K562 (cell line): ENCODE measurements around the gene PTGES3. TPM values are rescaled to one million over a fixed set of nuclear protein-coding genes. Genes with fewer than 3 reads are reported as not detected.

Source experiments
- ATAC-seq: fragments of 200-7000 bp; cut with Tn5 transposase; 3 replicates; pipeline ENCODE4 v1.9.1; 2020; ENCODE audit warnings: moderate library complexity
- BruUV-seq: library from RNA; stranded (reverse); fragments of 400-500 nt; replicated peaks from 2 replicates; lab custom pipeline; 2021; lab: Mats Ljungman, UMichigan
- CTCF ChIA-PET: fragments of 300-600 bp; formaldehyde crosslinking; extraction: SDS; loops from one replicate; lab custom pipeline; 2021; ENCODE audit warnings: low intra/inter-chr PET ratio; lab: Yijun Ruan, JAX
- POLR2A ChIA-PET: fragments of 300-600, 350-650 bp; sonication (Branson Sonifier 250); formaldehyde crosslinking; extraction: SDS; loops from one replicate; lab custom pipeline; 2021; ENCODE audit warnings: antibody characterized with exemption, inconsistent platforms; lab: Yijun Ruan, JAX
- DNase-seq, 4 experiments: peaks; one replicate each; pipeline versions ENCODE4 v3.0.0 to v3.0.0-alpha.2; 2011 to 2018; ENCODE audit warnings: low spot score in 3 of 4, mixed read lengths in 3 of 4; ENCODE audit errors: extremely low read depth in 1 of 4
- FAIRE-seq: peaks from 2 replicates; lab custom pipeline; 2011; peaks lifted over from hg19 to GRCh38; lab: Jason Lieb, UNC
- H2AFZ ChIP-seq: 2 replicates; pipeline ENCODE4 v1.6.0; 2011; ENCODE audit warnings: low read depth, low read length, control low read depth, inconsistent platforms
- H3K27ac ChIP-seq: fragments of 200-600 bp; 3 replicates; pipeline ENCODE4 v1.8.0; 2011; ENCODE audit warnings: low read depth, mild to moderate bottlenecking, control low read depth, inconsistent platforms, low read length, moderate library complexity, mixed read lengths; ENCODE audit errors: extremely low read depth
- H3K27me3 ChIP-seq, 2 experiments: fragments of 300-600 bp in 1 of 2; 2 replicates in 1 of 2; 3 replicates in 1 of 2; pipeline versions ENCODE4 v1.6.0 to v1.8.0; 2011; ENCODE audit warnings: inconsistent platforms in 2 of 2, low read length in 2 of 2, mild to moderate bottlenecking in 1 of 2, mixed read lengths in 1 of 2, moderate library complexity in 1 of 2; ENCODE audit not compliant: control insufficient read depth in 2 of 2, insufficient read depth in 2 of 2
- H3K36me3 ChIP-seq: fragments of 300-600 bp; 3 replicates; pipeline ENCODE4 v1.8.0; 2011; ENCODE audit warnings: mild to moderate bottlenecking, low read length, inconsistent platforms; ENCODE audit not compliant: control insufficient read depth, insufficient read depth
- H3K4me1 ChIP-seq, 2 experiments: fragments of 200-600 bp in 1 of 2; replicated peaks in 1 of 2; 2 replicates in 1 of 2; 3 replicates in 1 of 2; pipeline versions ENCODE4 v1.5.1 to v1.8.0; 2011; ENCODE audit warnings: inconsistent platforms in 2 of 2, low read length in 2 of 2, mild to moderate bottlenecking in 1 of 2, mixed read lengths in 1 of 2, moderate library complexity in 1 of 2; ENCODE audit not compliant: control insufficient read depth in 2 of 2, insufficient read depth in 2 of 2
- H3K4me2 ChIP-seq: 2 replicates; pipeline ENCODE4 v1.6.1; 2011; ENCODE audit warnings: low read length, control low read depth, inconsistent platforms, mixed read lengths; ENCODE audit not compliant: insufficient read depth
- H3K4me3 ChIP-seq: fragments of 200-600 bp; sonication (generic), shearing (Covaris generic); 2 replicates; pipeline ENCODE4 v1.5.1; 2016; ENCODE audit warnings: control low read depth, inconsistent platforms
- H3K79me2 ChIP-seq: fragments of 200-600 bp; 3 replicates; pipeline ENCODE4 v1.8.0; 2011; ENCODE audit warnings: low read length, inconsistent platforms; ENCODE audit not compliant: control insufficient read depth, insufficient read depth
- H3K9ac ChIP-seq, 2 experiments: 2 replicates each; pipeline versions ENCODE4 v1.6.0 to v1.6.1; 2011; ENCODE audit warnings: low read depth in 2 of 2, low read length in 2 of 2, control low read depth in 1 of 2, inconsistent platforms in 1 of 2, mild to moderate bottlenecking in 1 of 2, mixed read lengths in 1 of 2; ENCODE audit not compliant: insufficient read depth in 1 of 2
- H3K9me1 ChIP-seq: one replicate; pipeline ENCODE4 v1.6.0; 2011; ENCODE audit warnings: inconsistent platforms, mild to moderate bottlenecking, low read length, moderate library complexity; ENCODE audit not compliant: control insufficient read depth, insufficient read depth
- H3K9me3 ChIP-seq: replicated peaks from 2 replicates; pipeline ENCODE4 v1.5.1; 2011; ENCODE audit warnings: low read depth, low read length, inconsistent platforms; ENCODE audit not compliant: control insufficient read depth, insufficient read depth
- H4K20me1 ChIP-seq: replicated peaks from 2 replicates; pipeline ENCODE4 v1.6.1; 2011; ENCODE audit warnings: low read length, inconsistent platforms, mixed read lengths; ENCODE audit not compliant: control insufficient read depth, insufficient read depth
- ARID1B ChIP-seq: fragments of 450-650 bp; IDR thresholded peaks from 2 replicates; pipeline ENCODE4 v1.6.1; 2016; ENCODE audit warnings: antibody characterized with exemption, mild to moderate bottlenecking, inconsistent platforms
- BDP1 ChIP-seq: IDR thresholded peaks from 3 replicates; pipeline ENCODE4 v1.6.1; 2011; ENCODE audit not compliant: insufficient read length, insufficient read depth
- EP400 ChIP-seq: fragments of 450-650 bp; IDR thresholded peaks from 2 replicates; pipeline ENCODE4 v1.6.1; 2017; ENCODE audit warnings: antibody characterized with exemption, mild to moderate bottlenecking, moderate library complexity
- IRF2 ChIP-seq: sonication (generic); formaldehyde crosslinking; IDR thresholded peaks from 2 replicates; pipeline ENCODE4 v1.8.1; 2022; ENCODE audit warnings: mild to moderate bottlenecking, missing genetic modification reagents
- LEF1 ChIP-seq: fragments of 450-650 bp; IDR thresholded peaks from 2 replicates; pipeline ENCODE4 v1.6.1; 2016; ENCODE audit warnings: mild to moderate bottlenecking
- NFRKB ChIP-seq: fragments of 450-650 bp; IDR thresholded peaks from 2 replicates; pipeline ENCODE4 v1.6.1; 2016; ENCODE audit warnings: low read depth
- OTX1 ChIP-seq: fragments of 450-650 bp; formaldehyde crosslinking; IDR thresholded peaks from 2 replicates; pipeline ENCODE4 v1.4.0; 2022; ENCODE audit warnings: mild to moderate bottlenecking
- TAF9B ChIP-seq: fragments of 450-650 bp; IDR thresholded peaks from 2 replicates; pipeline ENCODE4 v1.6.1; 2018; ENCODE audit warnings: mild to moderate bottlenecking; ENCODE audit not compliant: partially characterized antibody
- WGBS: fragments of 100-300 bp; shearing (Covaris generic); methylation state at CpG from one replicate; pipeline ENCODE4 v1.1.6; 2016; ENCODE audit warnings: low coverage, mixed read lengths; ENCODE audit not compliant: insufficient coverage; ENCODE audit errors: missing lambda C conversion rate; 5-methylcytosine and 5-hydroxymethylcytosine counted together
- in situ Hi-C: fragments of 300-500 bp; cut with MboI; formaldehyde crosslinking; loops from 4 replicates; pipeline ENCODE4 v1.15.0; 2018; ENCODE audit warnings: inconsistent platforms, mixed read lengths
- intact Hi-C: fragments of 100-400 bp; cut with micrococcal nuclease; formaldehyde crosslinking; loops from 2 replicates; pipeline ENCODE4 v1.14.2; 2022
- polyA plus RNA-seq, 8 experiments: library from polyadenylated mRNA; depleted of rRNA in 4 of 8; stranded (reverse) in 5 of 8; unstranded in 3 of 8; fragments of >200 nt; fragmentation: Nextera tagmentation in 2 of 8; fragmentation: Illumina TruSeq in 1 of 8; extraction: Ambion mirVana in 2 of 8; extraction: Trizol in 1 of 8; gene quantifications; 2 replicates each; pipeline versions ENCODE4 v1.2.1 to v1.2.3, GENCODE V29; 2011 to 2014; ENCODE audit warnings: inconsistent platforms in 1 of 8, missing spikeins in 1 of 8
- total RNA-seq, 7 experiments: library from RNA; depleted of rRNA in 6 of 7; stranded (reverse); fragments of >200 nt in 6 of 7; fragmentation: Illumina TruSeq in 2 of 7; extraction: Trizol in 2 of 7; gene quantifications; 2 replicates each; pipeline versions ENCODE4 v1.2.1 to v1.2.3, GENCODE V29; 2011 to 2021; ENCODE audit warnings: low replicate concordance in 1 of 7
- TF ChIP-seq, protein P1 (sequence below): sonication (generic); formaldehyde crosslinking; IDR thresholded peaks from 2 replicates; pipeline ENCODE4 v1.8.0; 2022; ENCODE audit warnings: missing genetic modification reagents, mild to moderate bottlenecking, borderline replicate concordance
- TF ChIP-seq, protein P2 (sequence below): fragments of 200-800 bp; sonication (Bioruptor generic); IDR thresholded peaks from 2 replicates; pipeline ENCODE4 v1.6.1; 2017; ENCODE audit warnings: missing genetic modification characterization, missing compliant biosample characterization
- TF ChIP-seq, protein P3 (sequence below), 2 experiments: IDR thresholded peaks; 2 replicates each; pipeline ENCODE4 v1.6.1; 2011; ENCODE audit warnings: borderline replicate concordance in 1 of 2, control low read depth in 1 of 2, low read depth in 1 of 2, low read length in 1 of 2, mild to moderate bottlenecking in 1 of 2, mixed read lengths in 1 of 2, moderate library complexity in 1 of 2; ENCODE audit not compliant: insufficient read depth in 1 of 2, insufficient read length in 1 of 2, poor library complexity in 1 of 2, severe bottlenecking in 1 of 2; ENCODE audit errors: extremely low read depth in 1 of 2
- TF ChIP-seq, protein P4 (sequence below), 2 experiments: fragments of 250-450 bp in 1 of 2; fragments of 450-650 bp in 1 of 2; sonication (Bioruptor Pico) in 1 of 2; IDR thresholded peaks; 2 replicates each; pipeline versions ENCODE4 v1.6.1 to v1.8.0; 2016 to 2021; ENCODE audit warnings: mild to moderate bottlenecking in 2 of 2, moderate library complexity in 2 of 2, missing compliant biosample characterization in 1 of 2, missing genetic modification characterization in 1 of 2

PTGES3 gene
- total and polyA plus RNA-seq, 9 of the 15 experiments (the other 6 are each of a cell fraction or from before 2014, with no cell fraction given), result 163 to 501 (median 213) TPM

DNA sequence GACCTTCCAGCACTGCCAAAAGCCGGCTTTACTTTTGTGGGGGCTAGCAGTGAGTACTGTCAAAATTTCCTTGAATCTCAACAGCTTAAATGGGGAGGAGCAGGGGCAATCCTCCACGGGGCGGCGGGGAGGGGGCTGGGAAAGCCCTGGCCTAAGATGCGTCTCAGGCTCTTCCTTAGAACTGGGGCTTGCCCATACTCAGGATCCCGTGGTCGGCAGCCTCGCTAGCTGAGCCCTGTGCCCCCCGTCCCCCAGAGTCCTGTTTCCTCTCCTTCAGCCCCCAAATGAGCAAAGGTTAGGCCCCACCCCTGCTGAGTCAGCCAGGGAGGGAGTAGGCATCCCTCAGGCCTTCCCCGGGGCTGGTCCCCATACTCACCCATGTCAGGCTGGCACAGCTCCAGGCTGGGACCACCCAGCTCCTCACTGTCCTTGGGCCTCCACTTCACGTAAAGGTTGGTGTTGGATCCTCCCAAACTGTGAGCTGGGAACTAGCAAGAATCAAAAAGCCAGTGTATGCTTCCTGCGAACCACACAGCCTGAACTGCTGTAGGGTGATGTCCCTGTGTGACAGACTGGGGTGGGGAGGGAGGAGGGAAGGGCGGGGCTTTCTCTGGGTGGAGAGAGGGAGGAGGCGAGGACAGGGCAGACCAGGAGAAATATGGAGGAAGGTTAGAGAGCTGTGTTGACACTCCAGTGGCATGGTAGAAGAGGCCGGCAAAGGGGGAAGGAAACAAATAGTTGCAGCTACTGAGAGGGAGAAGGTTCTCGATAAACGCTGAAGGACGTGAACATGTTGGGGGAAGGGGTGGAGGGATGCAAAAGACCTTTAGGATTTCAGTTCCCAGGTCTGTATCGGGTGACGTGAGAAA lies 52.0 kb downstream of the PTGES3 start:
- H3K4me1 ChIP-seq, result peaks cover 29 to 38% of the 10 kb centered on the region in 2 experiments
- ChIA-PET POLR2A (interaction anchor here (0.6 to 3.4 kb wide), 24 partner anchors 8 to 408 kb away, joined by 3 to 42 read pairs (median 5); partner anchors contain the start of genes ATP5F1B, NACA, PTGES3 and TIMELESS), CTCF (interaction anchor here (0.6 to 2.4 kb wide), 3 partner anchors 35 to 122 kb away, joined by 4 to 10 read pairs (median 4); no protein-coding TSS in a partner anchor)
- peak overlapping the region; percentile 85 for H3K4me3 ChIP-seq
- peak overlapping the region; percentile 86 for H3K27ac ChIP-seq
- intact Hi-C loops (loop anchor here (1.0 to 10.0 kb wide), 9 partner anchors 42 to 519 kb away; partner anchors contain the start of genes APOF, NAB2, NACA and PRIM1), in situ Hi-C loops (no loop called here)
- peak; percentile 70 to 94 (median 80) for DNase-seq
- H2AFZ ChIP-seq, result peak overlapping the region; percentile 92
- peaks cover 56% of the 10 kb centered on the region for H3K79me2 ChIP-seq
- H3K27me3 ChIP-seq, result no peaks in the 10 kb centered on the region
- peaks cover 38% of the 10 kb centered on the region for H3K36me3 ChIP-seq
- no peaks in the 10 kb centered on the region for H3K9me3 ChIP-seq
- peak; percentile 62 for FAIRE-seq
- no TSS peak for BruUV-seq
- H3K9ac ChIP-seq, result peak overlapping the region; percentile 74 to 94
- no peaks in the 10 kb centered on the region for H3K9me1 ChIP-seq
- peak; percentile 75 for ATAC-seq
- WGBS, result 2% methylated on average over 16 of the region's 20 CpGs
- no peaks in the 10 kb centered on the region for H4K20me1 ChIP-seq
- peak overlapping the region; percentile 96 for H3K4me2 ChIP-seq
- TF ChIP-seq OTX1, result peak; percentile 75; the same call in 1 of the 2 replicates
- TF ChIP-seq, protein P1, sequence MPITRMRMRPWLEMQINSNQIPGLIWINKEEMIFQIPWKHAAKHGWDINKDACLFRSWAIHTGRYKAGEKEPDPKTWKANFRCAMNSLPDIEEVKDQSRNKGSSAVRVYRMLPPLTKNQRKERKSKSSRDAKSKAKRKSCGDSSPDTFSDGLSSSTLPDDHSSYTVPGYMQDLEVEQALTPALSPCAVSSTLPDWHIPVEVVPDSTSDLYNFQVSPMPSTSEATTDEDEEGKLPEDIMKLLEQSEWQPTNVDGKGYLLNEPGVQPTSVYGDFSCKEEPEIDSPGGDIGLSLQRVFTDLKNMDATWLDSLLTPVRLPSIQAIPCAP (CRISPR knock-in tag), result no peak
- 0 out of 2 replicates have a peak, but pooled peaks have one; percentile 31 for TF ChIP-seq LEF1
- TF ChIP-seq EP400, result peak; percentile 51; the same call in 1 of the 2 replicates
- peak; percentile 46 for TF ChIP-seq TAF9B
- TF ChIP-seq ARID1B, result peak; percentile 58; the same call in 1 of the 2 replicates
- TF ChIP-seq, protein P2, sequence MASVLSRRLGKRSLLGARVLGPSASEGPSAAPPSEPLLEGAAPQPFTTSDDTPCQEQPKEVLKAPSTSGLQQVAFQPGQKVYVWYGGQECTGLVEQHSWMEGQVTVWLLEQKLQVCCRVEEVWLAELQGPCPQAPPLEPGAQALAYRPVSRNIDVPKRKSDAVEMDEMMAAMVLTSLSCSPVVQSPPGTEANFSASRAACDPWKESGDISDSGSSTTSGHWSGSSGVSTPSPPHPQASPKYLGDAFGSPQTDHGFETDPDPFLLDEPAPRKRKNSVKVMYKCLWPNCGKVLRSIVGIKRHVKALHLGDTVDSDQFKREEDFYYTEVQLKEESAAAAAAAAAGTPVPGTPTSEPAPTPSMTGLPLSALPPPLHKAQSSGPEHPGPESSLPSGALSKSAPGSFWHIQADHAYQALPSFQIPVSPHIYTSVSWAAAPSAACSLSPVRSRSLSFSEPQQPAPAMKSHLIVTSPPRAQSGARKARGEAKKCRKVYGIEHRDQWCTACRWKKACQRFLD, result peak; percentile 41; the same call in 1 of the 2 replicates
- no peak for TF ChIP-seq BDP1
- no peak for TF ChIP-seq IRF2
- TF ChIP-seq, protein P3, sequence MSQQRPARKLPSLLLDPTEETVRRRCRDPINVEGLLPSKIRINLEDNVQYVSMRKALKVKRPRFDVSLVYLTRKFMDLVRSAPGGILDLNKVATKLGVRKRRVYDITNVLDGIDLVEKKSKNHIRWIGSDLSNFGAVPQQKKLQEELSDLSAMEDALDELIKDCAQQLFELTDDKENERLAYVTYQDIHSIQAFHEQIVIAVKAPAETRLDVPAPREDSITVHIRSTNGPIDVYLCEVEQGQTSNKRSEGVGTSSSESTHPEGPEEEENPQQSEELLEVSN (IDR thresholded peaks at IDR 0.05; ENCODE audit: borderline replicate concordance in 1 of 2, extremely low read depth in 1 of 2, insufficient read depth in 1 of 2, insufficient read length in 1 of 2, low read depth in 1 of 2, low read length in 1 of 2, poor library complexity in 1 of 2, severe bottlenecking in 1 of 2), result no peak
- TF ChIP-seq, protein P4, sequence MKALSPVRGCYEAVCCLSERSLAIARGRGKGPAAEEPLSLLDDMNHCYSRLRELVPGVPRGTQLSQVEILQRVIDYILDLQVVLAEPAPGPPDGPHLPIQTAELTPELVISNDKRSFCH (CRISPR knock-in tag; IDR thresholded peaks at IDR 0.05), result no peak
- TF ChIP-seq, protein P4 (tag; IDR thresholded peaks at IDR 0.05), result no peak
- TF ChIP-seq NFRKB, result peak; percentile 70; the same call in 1 of the 2 replicates
